Measurements from ENCODE around the gene MAP2K1.

The MAP2K1 gene

DNA sequence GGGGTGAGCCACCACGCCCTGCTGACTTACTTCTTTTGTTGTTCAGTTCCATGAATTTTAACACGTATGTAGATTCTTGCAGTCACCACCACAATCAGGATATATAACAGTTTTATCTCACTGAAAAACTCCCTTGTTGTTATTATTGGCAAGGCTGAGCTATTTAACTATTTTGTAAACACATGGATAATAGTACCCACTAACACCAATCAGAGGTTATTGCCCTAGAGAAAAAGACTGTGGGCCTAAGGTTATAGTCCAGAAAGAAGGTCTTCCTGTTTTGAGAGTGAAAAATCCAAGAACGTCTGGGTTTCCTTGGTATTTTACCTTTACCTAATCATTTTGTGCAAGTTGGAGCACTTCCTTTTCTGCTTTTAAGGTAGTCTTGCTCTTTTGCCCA lies 127.9 kb downstream of the MAP2K1 start:
- TF ChIP-seq ZNF274 (IDR thresholded peaks at IDR 0.05; ENCODE audit: low read depth, low read length), result no peak
- H3K4me3 ChIP-seq (ENCODE audit: low read length), result no peak overlapping the region

DNA sequence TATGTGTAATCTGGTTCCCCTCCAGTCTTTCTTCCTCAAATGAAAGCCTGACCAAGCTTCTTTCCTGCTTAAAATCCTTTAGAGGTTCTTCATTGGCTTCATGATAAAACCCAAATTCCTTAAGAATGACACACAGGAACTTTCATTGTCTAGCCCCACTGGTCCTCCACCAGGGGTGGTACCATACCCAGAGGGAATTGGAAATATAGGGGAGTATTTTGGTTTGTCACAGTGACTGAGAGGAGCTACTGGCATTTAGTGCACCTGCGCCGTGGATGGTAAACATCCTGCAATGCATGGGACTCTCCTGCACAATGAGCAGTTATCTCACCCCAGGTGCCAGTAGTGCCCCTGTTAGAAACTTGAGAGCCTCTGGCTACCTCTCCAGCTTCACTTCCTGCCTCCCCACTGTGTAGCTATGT lies 129.2 kb downstream of the MAP2K1 start:
- TF ChIP-seq ZNF274 (IDR thresholded peaks at IDR 0.05; ENCODE audit: low read depth, low read length), result no peak
- H3K4me3 ChIP-seq (ENCODE audit: low read length), result no peak overlapping the region

DNA sequence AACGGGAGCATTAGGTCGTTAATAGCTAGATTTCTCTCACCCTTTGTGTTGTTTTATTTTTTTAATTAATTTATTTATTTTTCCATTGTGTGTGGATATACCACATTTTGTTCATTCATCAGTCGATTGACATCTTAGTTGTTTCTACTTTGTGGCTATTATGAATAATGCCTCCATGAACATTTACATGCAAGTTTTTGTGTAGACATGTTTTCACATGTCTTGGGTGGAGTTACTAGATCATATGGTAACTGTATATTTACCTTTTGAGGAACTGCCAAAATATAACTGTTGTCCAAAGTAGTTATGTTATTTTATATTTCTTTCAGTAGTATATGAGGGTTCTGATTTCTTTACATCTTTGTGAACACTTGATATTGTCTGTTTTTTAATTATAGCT lies 137.2 kb downstream of the MAP2K1 start:
- H3K4me3 ChIP-seq (ENCODE audit: low read length), result no peak overlapping the region
- TF ChIP-seq ZNF274 (IDR thresholded peaks at IDR 0.05; ENCODE audit: low read depth, low read length), result no peak

DNA sequence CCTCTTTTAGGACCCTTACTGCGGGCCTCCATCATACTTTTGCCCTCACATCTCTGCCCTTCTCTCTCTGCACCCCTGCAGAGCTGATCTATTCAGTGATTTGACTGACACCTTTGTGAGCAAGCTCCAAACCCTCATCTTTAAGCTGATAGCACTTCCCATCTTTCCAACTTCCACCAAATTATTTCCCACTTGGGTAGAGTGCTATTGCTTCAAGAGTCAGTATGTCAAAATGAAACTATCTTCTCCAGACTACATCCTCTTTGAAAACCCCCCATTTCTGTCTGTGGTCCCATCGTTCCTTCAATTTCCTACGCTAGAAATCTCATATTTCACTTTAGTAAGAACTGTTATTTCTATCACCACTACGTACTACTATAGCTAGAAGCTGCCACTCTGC lies 138.1 kb downstream of the MAP2K1 start:
- H3K4me3 ChIP-seq (ENCODE audit: low read length), result no peak overlapping the region
- TF ChIP-seq ZNF274 (IDR thresholded peaks at IDR 0.05; ENCODE audit: low read depth, low read length), result no peak

DNA sequence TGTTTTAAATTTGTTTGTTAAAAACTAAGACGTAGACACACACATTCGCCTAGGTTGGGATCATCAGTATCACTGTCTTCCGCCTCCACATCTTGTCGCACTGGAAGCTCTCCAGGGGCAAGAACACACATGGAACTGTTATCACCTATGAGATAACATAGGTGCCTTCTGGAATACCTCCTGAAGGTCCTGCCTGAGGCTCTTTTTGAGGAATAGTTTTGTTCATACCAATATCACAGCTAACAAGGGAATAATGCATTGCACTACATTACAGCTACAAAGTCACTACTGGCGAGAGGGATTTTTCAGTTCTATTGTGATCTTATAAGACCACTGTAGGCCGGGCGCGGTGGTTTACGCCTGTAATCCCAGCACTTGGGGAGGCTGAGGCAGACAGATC lies 148.3 kb downstream of the MAP2K1 start:
- no peak for TF ChIP-seq ZNF274 (IDR thresholded peaks at IDR 0.05; ENCODE audit: low read depth, low read length)
- no peak overlapping the region for H3K4me3 ChIP-seq (ENCODE audit: low read length)

Data from GM08714 (cell line).